Epithelial cell of esophagus (primary cell): ENCODE data around the gene C5orf15.

Experiments
- DNase-seq: peaks from one replicate; pipeline ENCODE4 v3.0.0; 2010; ENCODE audit warnings: low read depth
- H3K4me3 ChIP-seq: 2 replicates; pipeline ENCODE4 v1.5.1; 2011; ENCODE audit warnings: mild to moderate bottlenecking, low read length, control low read depth
- TF ChIP-seq, protein P1 (sequence below): IDR thresholded peaks from 2 replicates; pipeline ENCODE4 v1.5.1; 2011; ENCODE audit warnings: low read depth, mild to moderate bottlenecking, low read length, control low read depth, inconsistent platforms; ENCODE audit not compliant: insufficient read depth; ENCODE audit errors: missing control alignments

Gene C5orf15

DNA sequence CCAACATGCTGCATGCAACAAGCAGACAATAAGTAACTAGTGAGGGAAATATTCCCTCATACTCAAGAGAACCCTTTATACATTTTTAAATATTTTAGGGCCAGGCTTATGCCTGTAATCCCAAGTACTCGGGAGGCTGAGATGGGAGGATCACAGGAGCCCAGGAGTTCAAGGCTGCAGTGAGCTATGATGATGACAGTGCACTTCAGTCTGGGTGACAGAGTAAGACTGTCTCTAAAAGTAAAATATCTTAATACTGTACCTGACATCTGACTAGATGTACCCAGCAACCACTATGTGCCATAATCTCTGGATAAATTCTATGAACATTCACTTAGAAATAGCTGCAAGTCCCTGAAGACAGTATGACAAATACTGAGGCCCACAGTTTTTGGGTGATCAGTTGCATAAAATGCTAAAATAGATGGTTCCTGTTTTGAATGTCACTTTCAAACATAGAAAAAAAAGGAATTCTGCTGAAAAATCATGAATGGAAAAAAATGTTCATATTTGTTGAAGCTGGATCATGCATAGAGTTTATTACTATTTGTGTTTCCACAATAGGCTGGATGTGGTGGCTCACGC is 2.0 kb upstream of the C5orf15 start:
- no peak for DNase-seq
- H3K4me3 ChIP-seq, result no peak overlapping the region
- TF ChIP-seq, protein P1, sequence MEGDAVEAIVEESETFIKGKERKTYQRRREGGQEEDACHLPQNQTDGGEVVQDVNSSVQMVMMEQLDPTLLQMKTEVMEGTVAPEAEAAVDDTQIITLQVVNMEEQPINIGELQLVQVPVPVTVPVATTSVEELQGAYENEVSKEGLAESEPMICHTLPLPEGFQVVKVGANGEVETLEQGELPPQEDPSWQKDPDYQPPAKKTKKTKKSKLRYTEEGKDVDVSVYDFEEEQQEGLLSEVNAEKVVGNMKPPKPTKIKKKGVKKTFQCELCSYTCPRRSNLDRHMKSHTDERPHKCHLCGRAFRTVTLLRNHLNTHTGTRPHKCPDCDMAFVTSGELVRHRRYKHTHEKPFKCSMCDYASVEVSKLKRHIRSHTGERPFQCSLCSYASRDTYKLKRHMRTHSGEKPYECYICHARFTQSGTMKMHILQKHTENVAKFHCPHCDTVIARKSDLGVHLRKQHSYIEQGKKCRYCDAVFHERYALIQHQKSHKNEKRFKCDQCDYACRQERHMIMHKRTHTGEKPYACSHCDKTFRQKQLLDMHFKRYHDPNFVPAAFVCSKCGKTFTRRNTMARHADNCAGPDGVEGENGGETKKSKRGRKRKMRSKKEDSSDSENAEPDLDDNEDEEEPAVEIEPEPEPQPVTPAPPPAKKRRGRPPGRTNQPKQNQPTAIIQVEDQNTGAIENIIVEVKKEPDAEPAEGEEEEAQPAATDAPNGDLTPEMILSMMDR, result no peak

DNA sequence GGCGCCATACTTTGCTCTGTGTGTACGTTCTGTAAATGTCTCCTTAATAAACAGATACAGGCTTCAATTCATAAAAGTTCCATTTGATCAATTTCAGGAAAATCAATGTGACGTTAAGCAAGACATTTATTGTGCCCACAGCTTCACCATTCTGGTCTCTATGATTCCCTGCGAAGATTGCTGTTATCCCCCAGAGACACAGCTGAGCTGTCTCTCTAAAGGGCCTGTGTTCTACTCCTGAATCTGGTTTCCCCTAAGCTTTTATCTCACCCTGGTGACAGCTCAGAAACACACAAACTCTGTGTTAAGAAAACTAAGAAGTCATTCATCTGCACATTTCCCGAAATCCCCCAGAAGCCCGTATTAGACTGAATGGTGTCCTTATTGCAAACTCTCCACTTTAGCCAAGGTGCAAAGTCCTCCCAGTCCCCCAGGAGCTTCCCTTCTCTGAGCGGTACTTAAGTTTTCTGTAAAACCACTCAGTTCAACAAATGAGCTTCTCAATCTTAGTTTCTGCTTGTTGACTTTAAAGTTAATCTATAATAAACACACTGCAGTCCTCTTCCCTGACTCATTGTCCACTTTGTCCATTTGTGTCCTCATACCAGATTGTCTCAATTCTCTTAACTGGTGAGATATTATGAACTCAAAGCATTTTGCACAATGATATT is 1.4 kb upstream of the C5orf15 start:
- DNase-seq, result no peak
- TF ChIP-seq, protein P1, result no peak
- H3K4me3 ChIP-seq, result no peak overlapping the region

DNA sequence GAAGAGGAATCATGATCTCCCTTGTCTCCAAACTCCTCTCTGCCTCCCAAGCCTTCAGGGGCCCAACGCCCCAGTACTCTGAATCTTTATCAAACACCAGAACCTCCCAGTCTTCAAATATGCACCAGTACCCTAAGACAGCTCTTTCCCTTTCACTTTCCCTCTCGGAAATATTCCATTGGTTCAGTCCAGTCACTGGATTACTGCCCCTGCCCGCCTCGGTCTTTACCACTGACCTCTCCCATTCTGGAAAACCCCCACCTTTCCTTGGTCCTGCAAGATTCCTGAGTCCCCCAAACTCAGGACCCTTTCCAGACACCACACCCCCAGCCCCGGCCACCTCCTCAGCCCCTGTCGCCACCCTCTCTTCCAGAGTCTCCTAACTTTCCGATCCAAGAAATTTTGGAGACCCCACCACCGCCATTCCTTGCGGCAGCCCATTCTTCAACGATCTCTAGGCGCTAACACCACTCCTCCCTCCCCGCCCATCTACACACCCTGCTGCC is 674 bp downstream of the C5orf15 start:
- peak overlapping the region; percentile 97 for H3K4me3 ChIP-seq
- DNase-seq, result peak; percentile 10
- TF ChIP-seq, protein P1, result no peak

DNA sequence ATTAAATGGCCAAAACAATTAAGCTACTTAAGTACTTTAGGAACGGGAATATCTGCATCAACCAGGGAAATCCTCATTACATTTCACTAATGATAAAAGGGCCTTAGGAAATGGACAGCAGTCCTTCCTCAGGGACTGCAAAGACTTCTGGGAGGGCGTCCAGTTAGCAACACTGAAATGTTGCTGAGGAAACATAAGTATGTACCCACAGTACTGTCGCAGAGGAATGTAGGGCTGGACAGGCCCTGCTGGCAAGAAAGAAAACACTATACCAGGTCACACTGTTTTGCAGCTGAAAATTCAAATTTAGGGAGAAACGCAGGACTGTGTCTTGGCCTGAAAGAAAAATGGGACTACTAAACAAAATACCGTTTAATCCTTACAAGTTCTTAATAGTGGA is 1.3 kb downstream of the C5orf15 start:
- TF ChIP-seq, protein P1, result no peak
- no peak for DNase-seq
- peak overlapping the region; percentile 97 for H3K4me3 ChIP-seq

DNA sequence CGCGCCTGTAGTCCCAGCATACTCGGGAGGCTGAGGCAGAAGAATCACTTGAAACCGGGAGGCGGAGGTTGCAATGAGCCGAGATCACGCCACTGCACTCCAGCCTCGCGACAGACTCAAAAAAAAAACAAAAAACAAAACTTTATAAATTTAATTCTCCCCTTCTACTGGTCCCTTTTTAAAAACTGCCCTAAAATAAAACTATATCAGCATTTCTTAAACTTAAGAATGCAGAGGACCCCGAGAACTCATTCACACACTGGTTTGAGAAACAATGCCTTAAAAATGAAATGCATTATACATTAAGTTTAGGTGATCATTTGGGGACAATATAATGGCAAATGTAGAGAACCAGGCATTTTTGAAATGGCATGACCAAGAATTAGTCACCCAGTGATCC is 2.3 kb downstream of the C5orf15 start:
- TF ChIP-seq, protein P1, result no peak
- H3K4me3 ChIP-seq, result no peak overlapping the region
- DNase-seq, result no peak

- TF ChIP-seq, protein P1, result no peak
- DNase-seq, result no peak
- no peak overlapping the region for H3K4me3 ChIP-seq
Observed at GRCh38 chr5:133963493-133964128, 4.8 kb downstream of the C5orf15 start.
